PC-3 (cell line): Measurements from ENCODE around the gene CNR2.

Source experiments
- EZH2 ChIP-seq: fragments of 300-600 bp; sonication (generic); IDR thresholded peaks from one replicate; pipeline ENCODE4 v1.6.1; 2017; ENCODE audit warnings: antibody characterized with exemption, mild to moderate bottlenecking, low read length; ENCODE audit not compliant: unreplicated experiment
- EZH2phosphoT487 ChIP-seq: fragments of 300-600 bp; sonication (generic); IDR thresholded peaks from 2 replicates; pipeline ENCODE4 v1.6.1; 2018; ENCODE audit warnings: mild to moderate bottlenecking, antibody characterized with exemption, low read length, borderline replicate concordance
- TF ChIP-seq, protein P1 (sequence below): fragments of 300-600 bp; sonication (generic); conservative IDR thresholded peaks from 2 replicates; pipeline ENCODE4 v1.5.1; 2017; ENCODE audit warnings: antibody characterized with exemption, low read depth, mild to moderate bottlenecking, low read length

- TF ChIP-seq, protein P1, sequence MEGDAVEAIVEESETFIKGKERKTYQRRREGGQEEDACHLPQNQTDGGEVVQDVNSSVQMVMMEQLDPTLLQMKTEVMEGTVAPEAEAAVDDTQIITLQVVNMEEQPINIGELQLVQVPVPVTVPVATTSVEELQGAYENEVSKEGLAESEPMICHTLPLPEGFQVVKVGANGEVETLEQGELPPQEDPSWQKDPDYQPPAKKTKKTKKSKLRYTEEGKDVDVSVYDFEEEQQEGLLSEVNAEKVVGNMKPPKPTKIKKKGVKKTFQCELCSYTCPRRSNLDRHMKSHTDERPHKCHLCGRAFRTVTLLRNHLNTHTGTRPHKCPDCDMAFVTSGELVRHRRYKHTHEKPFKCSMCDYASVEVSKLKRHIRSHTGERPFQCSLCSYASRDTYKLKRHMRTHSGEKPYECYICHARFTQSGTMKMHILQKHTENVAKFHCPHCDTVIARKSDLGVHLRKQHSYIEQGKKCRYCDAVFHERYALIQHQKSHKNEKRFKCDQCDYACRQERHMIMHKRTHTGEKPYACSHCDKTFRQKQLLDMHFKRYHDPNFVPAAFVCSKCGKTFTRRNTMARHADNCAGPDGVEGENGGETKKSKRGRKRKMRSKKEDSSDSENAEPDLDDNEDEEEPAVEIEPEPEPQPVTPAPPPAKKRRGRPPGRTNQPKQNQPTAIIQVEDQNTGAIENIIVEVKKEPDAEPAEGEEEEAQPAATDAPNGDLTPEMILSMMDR, result no peak
- TF ChIP-seq EZH2phosphoT487, result no peak
- no peak for TF ChIP-seq EZH2
Observed at GRCh38 chr1:23960291-23961020, 47.3 kb upstream of the CNR2 start.
